ENCODE results near the gene DACT1. TPM values are rescaled to one million over a fixed set of nuclear protein-coding genes. Genes with fewer than 3 reads are reported as not detected.

Gene DACT1
- total RNA-seq, 4 donors from 2014 or later = 1.7 to 3.1 TPM; not detected in 2

GRCh38 chr14:58677996-58678395 is 40.2 kb downstream of the DACT1 start:
- Histone ChIP-seq H3K9me3 (no peaks in the 10 kb centered on the region), H3K4me3 (no peak overlapping the region), H3K27ac (no peak overlapping the region), H3K27me3 (no peaks in the 10 kb centered on the region), H3K4me1 (no peaks in the 10 kb centered on the region), H3K36me3 (no peaks in the 10 kb centered on the region)
- TF ChIP-seq POLR2A (IDR thresholded peaks at IDR 0.05) (no peak), CTCF (IDR thresholded peaks at IDR 0.05) (no peak)
- intact Hi-C loops (cut with DNase I) = no loop called here
- 55 to 100% methylated on average over 1 of the region's 1 CpG for WGBS, 2 donors
- no peak for DNase-seq

GRCh38 chr14:58680698-58681097 is 42.9 kb downstream of the DACT1 start:
- H3K9me3 ChIP-seq = no peaks in the 10 kb centered on the region
- TF ChIP-seq CTCF (IDR thresholded peaks at IDR 0.05) (no peak), POLR2A (IDR thresholded peaks at IDR 0.05) (no peak)
- H3K4me3 ChIP-seq = no peak overlapping the region
- 81 to 85% methylated on average over 4 of the region's 4 CpGs for WGBS, 2 donors
- DNase-seq = no peak
- intact Hi-C loops (cut with DNase I) = no loop called here
- H3K27ac ChIP-seq = no peak overlapping the region
- no peaks in the 10 kb centered on the region for H3K27me3 ChIP-seq
- no peaks in the 10 kb centered on the region for H3K4me1 ChIP-seq
- H3K36me3 ChIP-seq = no peaks in the 10 kb centered on the region

GRCh38 chr14:58687232-58687795 is 49.6 kb downstream of the DACT1 start:
- no peak for DNase-seq
- peaks cover 0 to 10% (median 0%) of the 10 kb centered on the region in 3 donors for H3K4me1 ChIP-seq
- no peaks in the 10 kb centered on the region for H3K36me3 ChIP-seq
- H3K4me3 ChIP-seq = no peak overlapping the region
- intact Hi-C loops (cut with DNase I) = no loop called here
- H3K9me3 ChIP-seq = peaks cover 0 to 9% (median 0%) of the 10 kb centered on the region in 3 donors
- 77 to 88% methylated on average over 5 to 7 of the region's 27 CpGs for WGBS, 2 donors
- no peaks in the 10 kb centered on the region for H3K27me3 ChIP-seq
- TF ChIP-seq POLR2A (IDR thresholded peaks at IDR 0.05) (no peak), CTCF (IDR thresholded peaks at IDR 0.05) (no peak)
- H3K27ac ChIP-seq = no peak overlapping the region

- Histone ChIP-seq H3K36me3 (no peaks in the 10 kb centered on the region), H3K4me3 (no peak overlapping the region), H3K27ac (no peak overlapping the region), H3K4me1 (peaks cover 0 to 10% (median 0%) of the 10 kb centered on the region in 3 donors), H3K27me3 (no peaks in the 10 kb centered on the region), H3K9me3 (peaks cover 0 to 9% (median 0%) of the 10 kb centered on the region in 3 donors)
- TF ChIP-seq POLR2A (IDR thresholded peaks at IDR 0.05) (no peak), CTCF (IDR thresholded peaks at IDR 0.05) (no peak)
- DNase-seq = no peak
- intact Hi-C loops (cut with DNase I) = no loop called here
- 38 to 45% methylated on average over 11 to 13 of the region's 14 CpGs for WGBS, 2 donors
Measured at GRCh38 chr14:58690801-58691516, 53.2 kb downstream of the DACT1 start.

GRCh38 chr14:58693048-58693447 is 55.3 kb downstream of the DACT1 start:
- Histone ChIP-seq H3K9me3 (no peaks in the 10 kb centered on the region), H3K27ac (no peak overlapping the region), H3K4me1 (peaks cover 0 to 10% (median 0%) of the 10 kb centered on the region in 3 donors), H3K27me3 (no peaks in the 10 kb centered on the region), H3K36me3 (no peaks in the 10 kb centered on the region), H3K4me3 (no peak overlapping the region)
- no peak for TF ChIP-seq CTCF (IDR thresholded peaks at IDR 0.05)
- no peak for TF ChIP-seq POLR2A (IDR thresholded peaks at IDR 0.05)
- DNase-seq = no peak
- 59 to 84% methylated on average over 4 of the region's 4 CpGs for WGBS, 2 donors
- intact Hi-C loops (cut with DNase I) = no loop called here
